CD4-positive, alpha-beta T cell treated with Interleukin-6 at 100 ng/mL for 8 hours (primary cell): ENCODE measurements around the gene CDK19.
"Not testable (repeated sequence)": the region's sequence is repeated elsewhere in the genome, so short reads cannot be mapped to it uniquely, and the experiment has no call there.

Experiments used
- DNase-seq: peaks from one replicate; pipeline ENCODE4 v3.0.0-alpha.2; 2020; ENCODE audit warnings: mixed read lengths, low spot score

The CDK19 gene

DNA sequence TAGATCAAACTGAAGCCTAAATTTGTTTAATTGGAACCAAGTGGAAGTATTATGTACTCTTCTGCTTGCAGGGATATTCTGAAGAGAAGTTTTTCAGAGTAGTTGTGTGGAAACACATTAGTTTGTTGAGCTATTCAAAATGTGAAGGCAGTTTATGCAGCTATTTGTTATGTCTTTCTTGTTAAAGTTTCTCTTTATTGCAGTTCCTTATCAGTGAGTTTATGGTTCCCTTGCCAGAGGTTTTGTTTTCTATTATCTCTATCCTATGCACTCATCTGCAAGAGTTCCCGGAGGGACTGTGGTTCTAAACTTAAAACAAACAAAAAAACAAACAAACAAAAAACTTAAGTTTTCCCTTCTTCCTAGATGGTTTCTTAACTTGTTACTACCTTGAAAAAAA lies 195.2 kb downstream of the CDK19 start:
- DNase-seq: no peak

DNA sequence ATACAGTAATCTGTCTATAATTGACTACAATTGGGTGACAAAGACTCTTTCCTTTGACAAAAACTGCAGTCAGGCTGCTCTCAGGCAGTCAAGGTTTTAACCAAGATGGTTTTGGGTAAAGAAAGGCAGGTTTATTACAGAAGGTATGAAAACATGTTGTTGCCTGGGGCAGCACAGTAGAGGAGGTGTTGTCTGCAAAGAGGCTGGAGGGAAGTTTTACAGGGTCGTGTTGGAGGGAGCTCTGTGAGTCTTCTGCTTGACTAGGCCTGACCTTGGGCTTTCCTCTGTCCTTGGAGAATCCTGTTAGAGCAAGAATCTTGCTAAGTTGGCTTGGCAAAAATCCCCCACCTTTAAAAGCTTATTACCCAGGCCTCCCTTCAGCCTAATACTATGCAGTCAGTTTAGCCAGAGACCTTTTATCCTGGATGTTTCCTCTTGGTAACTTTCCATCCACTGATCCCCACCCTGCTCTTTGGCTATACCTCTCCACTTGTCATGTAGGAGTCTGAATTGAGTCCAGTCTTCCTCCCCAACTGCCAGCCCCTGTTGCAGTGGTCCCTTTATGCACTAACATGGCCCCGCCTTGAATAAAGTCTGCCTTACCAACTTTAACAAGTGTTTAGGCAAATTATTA lies 195.9 kb downstream of the CDK19 start:
- DNase-seq: no peak

DNA sequence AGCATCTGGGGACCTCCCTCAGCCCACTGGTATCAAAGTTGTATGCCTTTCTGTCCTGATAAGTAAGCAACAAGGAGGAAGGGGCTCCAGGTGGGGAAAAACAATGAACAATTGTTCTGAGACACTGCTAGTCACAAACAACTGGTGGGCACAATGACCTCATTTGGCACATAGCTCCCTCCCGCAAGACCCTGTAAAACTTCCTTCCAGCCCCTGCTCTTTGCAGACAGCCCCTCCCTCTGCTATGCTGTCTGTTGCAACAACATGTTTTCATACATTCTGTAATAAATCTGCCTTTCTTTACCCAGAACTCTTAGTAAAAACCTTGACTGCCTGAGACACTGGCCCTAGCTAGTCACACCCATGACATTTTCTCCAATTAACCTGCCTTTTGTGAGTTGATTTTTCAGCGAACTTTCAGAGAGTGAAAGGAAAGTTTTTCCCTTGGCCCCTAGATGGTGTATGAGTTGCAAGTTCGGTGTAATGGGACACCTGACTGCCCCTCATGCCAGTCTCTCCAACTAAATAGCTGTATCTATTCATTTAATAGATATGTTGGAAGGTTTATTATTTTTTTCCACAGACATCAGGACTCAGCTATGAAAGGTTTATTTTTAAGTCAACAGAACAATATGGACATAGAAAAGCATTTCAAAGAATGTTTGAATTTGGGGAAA lies 196.5 kb downstream of the CDK19 start:
- no peak for DNase-seq

GRCh38 chr6:110617057-110617456 lies 198.2 kb downstream of the CDK19 start:
- no peak for DNase-seq

- DNase-seq: no peak
These were observed 199.5 kb downstream of the CDK19 start for GRCh38 chr6:110615722-110616121.

DNA sequence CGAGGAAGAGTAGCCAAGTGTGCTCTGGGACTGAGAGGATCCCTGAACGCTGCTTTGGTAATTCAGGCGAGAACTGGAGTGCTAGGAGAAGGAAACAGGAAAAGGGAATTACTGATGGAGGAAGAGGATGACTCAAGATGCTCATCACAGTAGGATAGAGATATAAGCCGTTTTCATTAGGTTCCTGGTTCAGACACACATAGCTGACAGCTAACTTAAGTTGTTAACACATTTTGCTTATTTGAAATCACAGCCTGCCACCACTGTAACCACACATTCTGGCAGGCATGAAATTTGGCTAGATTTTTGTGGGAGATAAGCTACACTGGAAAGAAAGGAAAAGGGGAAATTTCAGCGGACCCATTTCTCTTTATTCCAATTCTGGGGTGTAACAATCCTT lies 200.7 kb downstream of the CDK19 start:
- no peak for DNase-seq

GRCh38 chr6:110614106-110614505 lies 201.2 kb downstream of the CDK19 start:
- DNase-seq: no peak

DNA sequence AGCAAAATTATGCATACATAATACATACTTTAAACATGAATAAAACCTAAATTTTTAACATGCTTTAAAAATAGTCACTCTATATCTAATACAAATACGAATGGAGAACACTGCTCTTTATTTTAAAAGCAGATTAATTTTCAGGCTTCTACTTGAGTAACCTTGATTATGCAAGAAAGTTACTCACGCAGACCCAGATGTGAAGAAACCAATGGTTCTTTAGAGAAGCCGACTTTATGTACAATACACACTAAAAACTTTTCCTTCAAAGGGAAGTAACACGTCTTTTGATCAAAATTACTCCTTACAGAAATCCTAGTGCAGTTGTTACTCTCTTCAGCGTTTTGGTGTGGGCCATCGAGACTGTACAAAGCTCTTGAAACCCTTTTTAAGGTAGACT lies 201.9 kb downstream of the CDK19 start:
- DNase-seq: no peak

GRCh38 chr6:110612298-110612697 lies 203.0 kb downstream of the CDK19 start:
- DNase-seq: no peak

DNA sequence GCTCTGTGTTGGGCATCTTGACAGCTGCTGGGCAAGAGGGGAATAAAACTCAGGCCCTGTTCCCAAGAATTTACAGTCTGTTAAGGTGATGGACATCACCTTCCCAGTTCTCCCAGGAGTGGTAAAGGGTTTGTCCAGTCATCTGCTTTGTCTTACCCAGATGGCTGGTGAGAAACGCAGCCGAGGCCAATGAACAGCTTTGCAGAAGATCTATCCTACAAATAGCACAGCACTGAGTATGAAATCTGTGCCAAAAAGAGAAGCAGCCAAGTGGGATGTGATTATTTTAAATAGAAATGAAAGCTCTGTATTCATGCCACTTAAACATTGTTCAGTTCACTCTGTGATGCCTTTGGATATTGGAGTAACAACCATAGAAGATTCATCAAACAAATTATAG lies 206.2 kb downstream of the CDK19 start:
- DNase-seq: no peak

GRCh38 chr6:110608151-110608550 lies 207.1 kb downstream of the CDK19 start:
- no peak for DNase-seq

DNA sequence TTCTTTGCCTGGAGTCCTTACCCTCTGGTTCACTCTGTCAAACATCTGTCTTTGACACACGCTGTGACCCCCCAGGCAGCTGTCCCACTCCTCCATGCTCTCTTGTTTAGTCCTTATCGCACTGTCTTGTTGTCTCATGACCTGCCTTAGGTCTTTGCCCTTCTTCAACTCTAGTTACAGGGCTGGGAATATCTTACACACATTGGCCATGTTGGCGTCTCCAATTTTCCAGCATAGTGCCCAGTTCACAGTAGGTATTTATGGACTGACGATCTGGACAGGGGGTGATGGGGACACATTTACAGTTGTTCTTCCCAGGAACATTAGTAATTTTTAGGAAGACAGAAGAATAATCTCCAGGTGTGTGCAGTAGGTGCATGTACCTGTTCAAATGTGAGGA lies 209.1 kb downstream of the CDK19 start:
- DNase-seq: no peak

DNA sequence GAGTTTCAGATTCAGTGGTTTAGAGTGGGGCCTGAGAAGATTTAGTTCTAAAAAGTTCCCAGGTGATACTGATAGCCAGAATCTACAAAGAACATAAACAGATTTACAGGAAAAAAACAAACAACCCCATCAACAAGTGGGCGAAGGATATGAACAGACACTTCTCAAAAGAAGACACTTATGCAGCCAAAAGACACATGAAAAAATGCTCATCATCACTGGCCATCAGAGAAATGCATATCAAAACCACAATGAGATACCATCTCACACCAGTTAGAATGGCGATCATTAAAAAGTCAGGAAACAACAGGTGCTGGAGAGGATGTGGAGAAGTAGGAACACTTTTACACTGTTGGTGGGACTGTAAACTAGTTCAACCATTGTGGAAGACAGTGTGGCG lies 214.6 kb downstream of the CDK19 start:
- not testable (repeated sequence) for DNase-seq

GRCh38 chr6:110597761-110598160 lies 217.5 kb downstream of the CDK19 start:
- no peak for DNase-seq

- no peak for DNase-seq
These were observed 218.9 kb downstream of the CDK19 start for GRCh38 chr6:110596354-110596753.

DNA sequence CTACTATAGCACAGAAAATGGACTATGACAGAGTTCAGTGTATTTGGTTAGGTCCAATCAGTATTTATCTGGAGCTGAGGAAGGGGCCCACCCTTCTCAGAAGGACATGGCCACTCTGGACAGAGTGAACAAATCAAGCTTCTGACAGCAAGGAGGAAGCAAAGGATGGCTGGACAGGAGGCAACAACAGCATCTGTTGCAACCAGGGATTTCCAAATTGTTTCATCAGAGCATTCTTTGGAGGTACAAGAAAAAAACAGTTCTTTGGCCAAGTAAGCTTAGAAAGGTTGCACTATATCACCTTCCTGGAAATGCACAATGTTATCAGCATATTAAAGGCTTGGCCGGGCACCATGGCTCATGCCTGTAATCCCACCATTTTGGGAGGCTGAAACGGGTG lies 220.2 kb downstream of the CDK19 start:
- DNase-seq: no peak

DNA sequence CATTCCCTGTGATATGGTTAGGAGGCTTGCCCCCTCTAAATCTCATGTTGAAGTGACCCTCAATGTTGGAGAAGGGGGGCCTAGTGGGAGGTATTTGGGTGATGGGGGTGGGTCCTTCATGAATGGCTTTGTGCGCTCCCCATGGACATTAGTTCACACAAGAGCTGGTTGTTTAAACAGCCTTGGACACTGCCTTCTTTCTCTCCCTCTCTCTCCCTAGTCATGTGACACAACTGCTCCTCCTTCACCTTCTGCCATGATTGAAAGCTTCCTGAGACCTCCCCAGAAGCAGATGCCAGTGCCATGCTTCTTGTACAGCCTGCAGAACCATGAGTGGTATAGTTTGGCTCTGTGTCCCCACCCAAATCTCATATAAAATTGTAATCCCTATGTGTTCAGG lies 221.6 kb downstream of the CDK19 start:
- no peak for DNase-seq

GRCh38 chr6:110592765-110593164 lies 222.5 kb downstream of the CDK19 start:
- DNase-seq: no peak

DNA sequence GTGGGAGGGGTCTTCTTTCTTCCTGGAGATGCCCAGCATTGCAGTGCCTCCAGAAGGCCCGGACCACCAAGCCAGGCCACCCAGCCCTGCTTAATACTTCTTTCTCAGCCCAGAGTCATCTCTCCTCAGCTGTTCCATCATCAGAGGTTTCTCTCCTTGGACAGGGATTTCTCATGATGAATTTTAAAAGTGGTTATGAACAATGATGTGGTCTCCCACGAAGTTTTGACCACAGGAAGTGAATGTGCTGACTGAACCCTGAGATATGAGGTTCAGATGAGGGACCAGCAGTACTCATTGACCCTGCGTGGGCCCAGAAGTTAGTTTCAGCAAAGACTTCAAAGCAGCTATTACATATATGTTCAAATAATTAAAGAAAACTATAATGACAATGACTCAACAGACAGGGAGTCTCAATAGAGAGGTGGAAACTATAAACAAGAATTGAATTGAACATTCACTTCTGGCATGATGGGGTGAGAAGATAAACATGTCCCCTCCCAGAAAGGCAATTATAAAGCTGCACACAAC lies 224.4 kb downstream of the CDK19 start:
- DNase-seq: no peak

- no peak for DNase-seq
These were observed 225.3 kb downstream of the CDK19 start for GRCh38 chr6:110589865-110590513.

DNA sequence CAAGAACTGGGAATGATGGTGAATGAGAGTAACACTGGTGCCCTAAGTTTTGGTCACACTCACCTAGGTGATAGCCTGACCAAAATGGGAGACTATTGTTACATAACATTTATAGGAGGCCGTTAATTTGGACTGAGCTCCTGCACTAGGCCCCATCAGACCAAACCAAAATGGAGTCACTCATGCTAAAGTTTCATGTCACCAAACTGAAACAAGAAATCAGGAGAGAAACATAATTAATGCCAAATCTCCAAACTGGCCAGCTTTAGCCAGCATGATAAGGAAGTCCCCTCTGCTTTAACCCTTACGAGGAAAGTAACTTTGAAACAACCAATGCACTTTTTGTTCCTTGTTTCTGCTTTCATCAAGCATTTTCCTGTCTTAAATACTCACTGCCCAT lies 227.9 kb downstream of the CDK19 start:
- no peak for DNase-seq

GRCh38 chr6:110581679-110582078 lies 233.6 kb downstream of the CDK19 start:
- DNase-seq: no peak

DNA sequence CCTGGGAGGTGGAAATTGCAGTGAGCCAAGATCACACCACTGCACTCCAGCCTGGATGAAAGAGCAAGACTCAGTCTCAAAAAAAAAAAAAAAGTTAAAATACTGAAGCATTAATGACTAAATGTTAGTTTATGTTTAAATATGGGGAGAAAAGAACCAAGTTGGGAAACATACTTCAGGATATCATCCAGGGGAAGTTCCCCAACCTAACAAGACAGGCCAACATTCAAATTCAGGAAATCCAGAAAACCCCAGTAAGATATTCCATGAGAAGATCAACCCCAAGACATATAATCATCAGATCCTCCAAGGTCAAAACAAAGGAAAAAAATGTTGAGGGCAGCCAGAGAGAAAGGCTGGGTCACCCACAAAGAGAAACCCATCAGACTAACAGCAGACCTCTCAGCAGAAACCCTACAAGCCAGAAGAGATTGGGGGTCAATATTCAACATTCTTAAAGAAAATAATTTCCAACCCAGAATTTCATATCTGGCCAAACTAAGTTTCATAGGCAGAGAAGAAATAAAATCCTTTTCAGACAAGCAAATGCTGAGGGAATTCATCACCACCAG lies 237.6 kb downstream of the CDK19 start:
- DNase-seq: not testable (repeated sequence)
